ENCODE measurements around the gene GPX3. TPM values are rescaled to one million over a fixed set of nuclear protein-coding genes. Genes with fewer than 3 reads are reported as not detected.

GPX3 gene
- total RNA-seq, 2 experiments from 2014 or later, result not detected

GRCh38 chr5:151003503-151003860 is 16.9 kb upstream of the GPX3 start:
- Mint-ChIP-seq H3K27me3 (no peaks in the 10 kb centered on the region), H3K36me3 (no peaks in the 10 kb centered on the region), H3K27ac (no peak overlapping the region), H3K4me3 (no peak overlapping the region), H3K9me3 (no peaks in the 10 kb centered on the region), H3K4me1 (ENCODE audit: low read depth) (no peaks in the 10 kb centered on the region)
- intact Hi-C loops (cut with micrococcal nuclease), result loop anchor here (2.0 kb wide), 1 partner anchor 161 kb away; no protein-coding TSS in a partner anchor
- ChIA-PET CTCF (no interaction called here), POLR2A (no interaction called here)
- no peak for DNase-seq

GRCh38 chr5:151004499-151004898 is 15.9 kb upstream of the GPX3 start:
- DNase-seq, result no peak
- CTCF ChIA-PET, result no interaction called here
- H3K27me3 Mint-ChIP-seq, result no peaks in the 10 kb centered on the region
- no peaks in the 10 kb centered on the region for H3K36me3 Mint-ChIP-seq
- H3K27ac Mint-ChIP-seq, result no peak overlapping the region
- POLR2A ChIA-PET, result no interaction called here
- H3K9me3 Mint-ChIP-seq, result no peaks in the 10 kb centered on the region
- no peaks in the 10 kb centered on the region for H3K4me1 Mint-ChIP-seq (ENCODE audit: low read depth)
- intact Hi-C loops (cut with micrococcal nuclease), result no loop called here
- no peak overlapping the region for H3K4me3 Mint-ChIP-seq

GRCh38 chr5:151005187-151005949 is 15.0 kb upstream of the GPX3 start:
- POLR2A ChIA-PET, result interaction anchor here (0.6 kb wide), 1 partner anchor 939 kb away, joined by 3 read pairs; no protein-coding TSS in a partner anchor
- Mint-ChIP-seq H3K4me1 (ENCODE audit: low read depth) (no peaks in the 10 kb centered on the region), H3K36me3 (no peaks in the 10 kb centered on the region), H3K27ac (no peak overlapping the region), H3K4me3 (no peak overlapping the region), H3K9me3 (no peaks in the 10 kb centered on the region), H3K27me3 (no peaks in the 10 kb centered on the region)
- CTCF ChIA-PET, result no interaction called here
- intact Hi-C loops (cut with micrococcal nuclease), result no loop called here
- no peak for DNase-seq

GRCh38 chr5:151005950-151006576 is 14.3 kb upstream of the GPX3 start:
- no peaks in the 10 kb centered on the region for H3K27me3 Mint-ChIP-seq
- no peak overlapping the region for H3K4me3 Mint-ChIP-seq
- POLR2A ChIA-PET, result no interaction called here
- no peaks in the 10 kb centered on the region for H3K4me1 Mint-ChIP-seq (ENCODE audit: low read depth)
- intact Hi-C loops (cut with micrococcal nuclease), result no loop called here
- H3K36me3 Mint-ChIP-seq, result no peaks in the 10 kb centered on the region
- H3K27ac Mint-ChIP-seq, result no peak overlapping the region
- DNase-seq, result no peak
- CTCF ChIA-PET, result no interaction called here
- no peaks in the 10 kb centered on the region for H3K9me3 Mint-ChIP-seq

GRCh38 chr5:151006704-151007334 is 13.6 kb upstream of the GPX3 start:
- H3K4me1 Mint-ChIP-seq (ENCODE audit: low read depth), result no peaks in the 10 kb centered on the region
- intact Hi-C loops (cut with micrococcal nuclease), result no loop called here
- H3K36me3 Mint-ChIP-seq, result no peaks in the 10 kb centered on the region
- no peak overlapping the region for H3K4me3 Mint-ChIP-seq
- peaks cover 1% of the 10 kb centered on the region for H3K27me3 Mint-ChIP-seq
- DNase-seq, result no peak
- ChIA-PET CTCF (no interaction called here), POLR2A (no interaction called here)
- no peak overlapping the region for H3K27ac Mint-ChIP-seq
- no peaks in the 10 kb centered on the region for H3K9me3 Mint-ChIP-seq

- no peaks in the 10 kb centered on the region for H3K4me1 Mint-ChIP-seq (ENCODE audit: low read depth)
- intact Hi-C loops (cut with micrococcal nuclease), result no loop called here
- no peak overlapping the region for H3K4me3 Mint-ChIP-seq
- no peak for DNase-seq
- H3K36me3 Mint-ChIP-seq, result no peaks in the 10 kb centered on the region
- POLR2A ChIA-PET, result no interaction called here
- H3K27me3 Mint-ChIP-seq, result peaks cover 1% of the 10 kb centered on the region
- CTCF ChIA-PET, result no interaction called here
- H3K9me3 Mint-ChIP-seq, result no peaks in the 10 kb centered on the region
- no peak overlapping the region for H3K27ac Mint-ChIP-seq
Observed at GRCh38 chr5:151007430-151008209, 12.8 kb upstream of the GPX3 start.

- ChIA-PET CTCF (no interaction called here), POLR2A (no interaction called here)
- no peak overlapping the region for H3K4me3 Mint-ChIP-seq
- no peak overlapping the region for H3K27ac Mint-ChIP-seq
- H3K9me3 Mint-ChIP-seq, result no peaks in the 10 kb centered on the region
- intact Hi-C loops (cut with micrococcal nuclease), result no loop called here
- peaks cover 1% of the 10 kb centered on the region for H3K27me3 Mint-ChIP-seq
- no peaks in the 10 kb centered on the region for H3K36me3 Mint-ChIP-seq
- H3K4me1 Mint-ChIP-seq (ENCODE audit: low read depth), result no peaks in the 10 kb centered on the region
- DNase-seq, result no peak
Observed at GRCh38 chr5:151008210-151008491, 12.2 kb upstream of the GPX3 start.

GRCh38 chr5:151008906-151009305 is 11.5 kb upstream of the GPX3 start:
- Mint-ChIP-seq H3K4me1 (ENCODE audit: low read depth) (no peaks in the 10 kb centered on the region), H3K36me3 (no peaks in the 10 kb centered on the region), H3K4me3 (no peak overlapping the region), H3K27me3 (peaks cover 1% of the 10 kb centered on the region), H3K9me3 (no peaks in the 10 kb centered on the region), H3K27ac (no peak overlapping the region)
- CTCF ChIA-PET, result no interaction called here
- intact Hi-C loops (cut with micrococcal nuclease), result no loop called here
- DNase-seq, result no peak
- POLR2A ChIA-PET, result no interaction called here

- no peaks in the 10 kb centered on the region for H3K9me3 Mint-ChIP-seq
- H3K4me3 Mint-ChIP-seq, result no peak overlapping the region
- DNase-seq, result no peak
- intact Hi-C loops (cut with micrococcal nuclease), result no loop called here
- H3K36me3 Mint-ChIP-seq, result no peaks in the 10 kb centered on the region
- POLR2A ChIA-PET, result no interaction called here
- CTCF ChIA-PET, result interaction anchor here (2.5 kb wide), 1 partner anchor 103 kb away, joined by 7 read pairs; no protein-coding TSS in a partner anchor
- no peak overlapping the region for H3K27ac Mint-ChIP-seq
- H3K4me1 Mint-ChIP-seq (ENCODE audit: low read depth), result no peaks in the 10 kb centered on the region
- H3K27me3 Mint-ChIP-seq, result peaks cover 1% of the 10 kb centered on the region
Observed at GRCh38 chr5:151012862-151013261, 7.5 kb upstream of the GPX3 start.

- H3K4me1 Mint-ChIP-seq (ENCODE audit: low read depth), result no peaks in the 10 kb centered on the region
- H3K9me3 Mint-ChIP-seq, result no peaks in the 10 kb centered on the region
- POLR2A ChIA-PET, result no interaction called here
- H3K27me3 Mint-ChIP-seq, result peaks cover 1% of the 10 kb centered on the region
- DNase-seq, result no peak
- H3K36me3 Mint-ChIP-seq, result no peaks in the 10 kb centered on the region
- H3K27ac Mint-ChIP-seq, result no peak overlapping the region
- intact Hi-C loops (cut with micrococcal nuclease), result no loop called here
- no peak overlapping the region for H3K4me3 Mint-ChIP-seq
- CTCF ChIA-PET, result interaction anchor here (1.1 to 1.5 kb wide), 3 partner anchors 78 to 213 kb away, joined by 3 read pairs; no protein-coding TSS in a partner anchor
Observed at GRCh38 chr5:151014680-151015343, 5.6 kb upstream of the GPX3 start.

GRCh38 chr5:151015974-151016587 is 4.3 kb upstream of the GPX3 start:
- peaks cover 1% of the 10 kb centered on the region for H3K27me3 Mint-ChIP-seq
- H3K36me3 Mint-ChIP-seq, result no peaks in the 10 kb centered on the region
- ChIA-PET CTCF (no interaction called here), POLR2A (no interaction called here)
- H3K27ac Mint-ChIP-seq, result no peak overlapping the region
- H3K9me3 Mint-ChIP-seq, result no peaks in the 10 kb centered on the region
- H3K4me3 Mint-ChIP-seq, result no peak overlapping the region
- DNase-seq, result no peak
- H3K4me1 Mint-ChIP-seq (ENCODE audit: low read depth), result peaks cover 5% of the 10 kb centered on the region
- intact Hi-C loops (cut with micrococcal nuclease), result no loop called here

- Mint-ChIP-seq H3K27me3 (peaks cover under 1% of the 10 kb centered on the region), H3K9me3 (no peaks in the 10 kb centered on the region), H3K4me1 (ENCODE audit: low read depth) (peaks cover 10% of the 10 kb centered on the region), H3K36me3 (no peaks in the 10 kb centered on the region), H3K4me3 (no peak overlapping the region), H3K27ac (no peak overlapping the region)
- ChIA-PET CTCF (no interaction called here), POLR2A (no interaction called here)
- no peak for DNase-seq
- intact Hi-C loops (cut with micrococcal nuclease), result no loop called here
Observed at GRCh38 chr5:151016700-151017099, 3.7 kb upstream of the GPX3 start.

All from activated CD4-positive, alpha-beta memory T cell treated with anti-CD3 and anti-CD28 coated beads for 36 hours (primary cell).